C4-2B (cell line): Measurements from ENCODE around the gene FBXW10.
"Not testable (repeated sequence)": the region's sequence is repeated elsewhere in the genome, so short reads cannot be mapped to it uniquely, and the experiment has no call there.

ENCODE experiments used
- ZFX ChIP-seq: fragments of 450-650 bp; IDR thresholded peaks from 2 replicates; pipeline ENCODE4 v1.6.1; 2017
- TF ChIP-seq, protein P1 (sequence below): fragments of 450-650 bp; conservative IDR thresholded peaks from 2 replicates; pipeline ENCODE4 v1.5.1; 2017; ENCODE audit warnings: mild to moderate bottlenecking

DNA sequence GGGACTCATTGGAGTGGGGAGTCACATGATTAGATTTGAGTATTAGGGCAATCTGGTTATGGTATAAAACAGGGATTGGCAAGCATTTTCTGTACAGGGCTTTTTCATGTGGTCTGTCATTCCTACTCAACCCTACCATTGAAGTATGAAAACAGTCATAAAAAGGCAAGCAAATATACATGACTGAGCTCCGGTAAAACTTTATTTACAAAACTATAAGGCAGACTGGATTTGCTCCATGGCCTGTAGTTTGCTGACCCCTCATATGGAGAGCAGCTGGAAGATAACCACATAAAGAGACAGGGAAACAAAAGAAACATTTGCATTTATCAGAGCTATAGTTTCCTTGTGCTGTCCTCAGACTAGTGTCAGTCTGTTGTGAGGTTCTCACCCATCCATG is 83.8 kb downstream of the FBXW10 start:
- TF ChIP-seq, protein P1, sequence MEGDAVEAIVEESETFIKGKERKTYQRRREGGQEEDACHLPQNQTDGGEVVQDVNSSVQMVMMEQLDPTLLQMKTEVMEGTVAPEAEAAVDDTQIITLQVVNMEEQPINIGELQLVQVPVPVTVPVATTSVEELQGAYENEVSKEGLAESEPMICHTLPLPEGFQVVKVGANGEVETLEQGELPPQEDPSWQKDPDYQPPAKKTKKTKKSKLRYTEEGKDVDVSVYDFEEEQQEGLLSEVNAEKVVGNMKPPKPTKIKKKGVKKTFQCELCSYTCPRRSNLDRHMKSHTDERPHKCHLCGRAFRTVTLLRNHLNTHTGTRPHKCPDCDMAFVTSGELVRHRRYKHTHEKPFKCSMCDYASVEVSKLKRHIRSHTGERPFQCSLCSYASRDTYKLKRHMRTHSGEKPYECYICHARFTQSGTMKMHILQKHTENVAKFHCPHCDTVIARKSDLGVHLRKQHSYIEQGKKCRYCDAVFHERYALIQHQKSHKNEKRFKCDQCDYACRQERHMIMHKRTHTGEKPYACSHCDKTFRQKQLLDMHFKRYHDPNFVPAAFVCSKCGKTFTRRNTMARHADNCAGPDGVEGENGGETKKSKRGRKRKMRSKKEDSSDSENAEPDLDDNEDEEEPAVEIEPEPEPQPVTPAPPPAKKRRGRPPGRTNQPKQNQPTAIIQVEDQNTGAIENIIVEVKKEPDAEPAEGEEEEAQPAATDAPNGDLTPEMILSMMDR, result not testable (repeated sequence)
- TF ChIP-seq ZFX, result not testable (repeated sequence)
